PC-3 (cell line): Measurements from ENCODE around the gene ZFPM1.

Experiments used
- CTCF ChIP-seq: fragments of 300-600 bp; sonication (generic); conservative IDR thresholded peaks from 2 replicates; pipeline ENCODE4 v1.5.1; 2017; ENCODE audit warnings: antibody characterized with exemption, low read depth, mild to moderate bottlenecking, low read length
- EZH2 ChIP-seq: fragments of 300-600 bp; sonication (generic); IDR thresholded peaks from one replicate; pipeline ENCODE4 v1.6.1; 2017; ENCODE audit warnings: antibody characterized with exemption, mild to moderate bottlenecking, low read length; ENCODE audit not compliant: unreplicated experiment

- TF ChIP-seq EZH2 (no peak), CTCF (no peak)
Measured at GRCh38 chr16:88417684-88418476, 35.2 kb upstream of the ZFPM1 start.
